ENCODE data around the gene LMOD2. TPM values are rescaled to one million over a fixed set of nuclear protein-coding genes. Genes with fewer than 3 reads are reported as not detected.

LMOD2 gene
- total RNA-seq (2012; rRNA removed) = 0.66 TPM in 1 of 2 replicates, not detected in the other

- Histone ChIP-seq H3K9me3 (replicated peaks; ENCODE audit: low read length) (no peaks in the 10 kb centered on the region), H3K4me1 (ENCODE audit: control insufficient read depth, insufficient read depth, low read length) (no peaks in the 10 kb centered on the region), H3K36me3 (ENCODE audit: insufficient read depth, low read length) (no peaks in the 10 kb centered on the region), H3K4me3 (ENCODE audit: low read length) (no peak within 1 kb of the TSS), H3K27me3 (ENCODE audit: control insufficient read depth, insufficient read depth, low read length) (no peaks in the 10 kb centered on the region), H3K4me2 (ENCODE audit: low read length) (no peak within 1 kb of the TSS), H3K9ac (ENCODE audit: low read depth, low read length) (no peak within 1 kb of the TSS)
These were observed at the start of gene LMOD2 for GRCh38 chr7:123655614-123656013. TSS of gene LMOD2 (plus strand) at chr7:123655866. CDS start at chr7:123655964, 98 bp downstream.

GRCh38 chr7:123607423-123607975 lies 48.2 kb upstream of the LMOD2 start:
- Histone ChIP-seq H3K4me1 (ENCODE audit: control insufficient read depth, insufficient read depth, low read length) (peaks cover 5% of the 10 kb centered on the region), H3K27me3 (ENCODE audit: control insufficient read depth, insufficient read depth, low read length) (no peaks in the 10 kb centered on the region), H3K36me3 (ENCODE audit: insufficient read depth, low read length) (no peaks in the 10 kb centered on the region), H3K9me3 (replicated peaks; ENCODE audit: low read length) (no peaks in the 10 kb centered on the region), H3K4me2 (ENCODE audit: low read length) (no peak overlapping the region), H3K4me3 (ENCODE audit: low read length) (no peak overlapping the region), H3K9ac (ENCODE audit: low read depth, low read length) (no peak overlapping the region)

- Histone ChIP-seq H3K4me2 (ENCODE audit: low read length) (no peak overlapping the region), H3K36me3 (ENCODE audit: insufficient read depth, low read length) (no peaks in the 10 kb centered on the region), H3K9ac (ENCODE audit: low read depth, low read length) (no peak overlapping the region), H3K4me1 (ENCODE audit: control insufficient read depth, insufficient read depth, low read length) (peaks cover 5% of the 10 kb centered on the region), H3K27me3 (ENCODE audit: control insufficient read depth, insufficient read depth, low read length) (no peaks in the 10 kb centered on the region), H3K9me3 (replicated peaks; ENCODE audit: low read length) (no peaks in the 10 kb centered on the region), H3K4me3 (ENCODE audit: low read length) (no peak overlapping the region)
These were observed 46.4 kb upstream of the LMOD2 start for GRCh38 chr7:123608991-123609882.

GRCh38 chr7:123609883-123610239 lies 45.8 kb upstream of the LMOD2 start:
- H3K27me3 ChIP-seq (ENCODE audit: control insufficient read depth, insufficient read depth, low read length) = no peaks in the 10 kb centered on the region
- no peaks in the 10 kb centered on the region for H3K4me1 ChIP-seq (ENCODE audit: control insufficient read depth, insufficient read depth, low read length)

GRCh38 chr7:123612024-123612423 lies 43.6 kb upstream of the LMOD2 start:
- H3K4me1 ChIP-seq (ENCODE audit: control insufficient read depth, insufficient read depth, low read length) = no peaks in the 10 kb centered on the region

More at GRCh38 chr7:123609883-123610239, 45.8 kb upstream of the LMOD2 start:
- Histone ChIP-seq H3K4me2 (ENCODE audit: low read length) (no peak overlapping the region), H3K9me3 (replicated peaks; ENCODE audit: low read length) (no peaks in the 10 kb centered on the region), H3K9ac (ENCODE audit: low read depth, low read length) (no peak overlapping the region), H3K36me3 (ENCODE audit: insufficient read depth, low read length) (no peaks in the 10 kb centered on the region), H3K4me3 (ENCODE audit: low read length) (no peak overlapping the region)

GRCh38 chr7:123615344-123615743 lies 40.3 kb upstream of the LMOD2 start:
- Histone ChIP-seq H3K27me3 (ENCODE audit: control insufficient read depth, insufficient read depth, low read length) (no peaks in the 10 kb centered on the region), H3K4me2 (ENCODE audit: low read length) (no peak overlapping the region), H3K4me1 (ENCODE audit: control insufficient read depth, insufficient read depth, low read length) (no peaks in the 10 kb centered on the region), H3K4me3 (ENCODE audit: low read length) (no peak overlapping the region), H3K9ac (ENCODE audit: low read depth, low read length) (no peak overlapping the region), H3K36me3 (ENCODE audit: insufficient read depth, low read length) (no peaks in the 10 kb centered on the region), H3K9me3 (replicated peaks; ENCODE audit: low read length) (no peaks in the 10 kb centered on the region)

More at GRCh38 chr7:123612024-123612423, 43.6 kb upstream of the LMOD2 start:
- Histone ChIP-seq H3K27me3 (ENCODE audit: control insufficient read depth, insufficient read depth, low read length) (no peaks in the 10 kb centered on the region), H3K4me3 (ENCODE audit: low read length) (no peak overlapping the region), H3K4me2 (ENCODE audit: low read length) (no peak overlapping the region), H3K9me3 (replicated peaks; ENCODE audit: low read length) (no peaks in the 10 kb centered on the region), H3K36me3 (ENCODE audit: insufficient read depth, low read length) (no peaks in the 10 kb centered on the region), H3K9ac (ENCODE audit: low read depth, low read length) (no peak overlapping the region)

GRCh38 chr7:123616223-123616622 lies 39.4 kb upstream of the LMOD2 start:
- H3K4me1 ChIP-seq (ENCODE audit: control insufficient read depth, insufficient read depth, low read length) = no peaks in the 10 kb centered on the region
- no peaks in the 10 kb centered on the region for H3K9me3 ChIP-seq (replicated peaks; ENCODE audit: low read length)
- no peak overlapping the region for H3K4me2 ChIP-seq (ENCODE audit: low read length)
- H3K9ac ChIP-seq (ENCODE audit: low read depth, low read length) = no peak overlapping the region
- H3K4me3 ChIP-seq (ENCODE audit: low read length) = no peak overlapping the region
- no peaks in the 10 kb centered on the region for H3K27me3 ChIP-seq (ENCODE audit: control insufficient read depth, insufficient read depth, low read length)
- no peaks in the 10 kb centered on the region for H3K36me3 ChIP-seq (ENCODE audit: insufficient read depth, low read length)

GRCh38 chr7:123621707-123622106 lies 34.0 kb upstream of the LMOD2 start:
- no peaks in the 10 kb centered on the region for H3K9me3 ChIP-seq (replicated peaks; ENCODE audit: low read length)
- no peak overlapping the region for H3K4me2 ChIP-seq (ENCODE audit: low read length)
- H3K27me3 ChIP-seq (ENCODE audit: control insufficient read depth, insufficient read depth, low read length) = no peaks in the 10 kb centered on the region
- no peaks in the 10 kb centered on the region for H3K4me1 ChIP-seq (ENCODE audit: control insufficient read depth, insufficient read depth, low read length)
- no peaks in the 10 kb centered on the region for H3K36me3 ChIP-seq (ENCODE audit: insufficient read depth, low read length)
- H3K9ac ChIP-seq (ENCODE audit: low read depth, low read length) = no peak overlapping the region
- no peak overlapping the region for H3K4me3 ChIP-seq (ENCODE audit: low read length)

GRCh38 chr7:123622660-123623386 lies 32.8 kb upstream of the LMOD2 start:
- no peaks in the 10 kb centered on the region for H3K9me3 ChIP-seq (replicated peaks; ENCODE audit: low read length)
- no peak overlapping the region for H3K4me2 ChIP-seq (ENCODE audit: low read length)
- no peak overlapping the region for H3K4me3 ChIP-seq (ENCODE audit: low read length)
- no peaks in the 10 kb centered on the region for H3K4me1 ChIP-seq (ENCODE audit: control insufficient read depth, insufficient read depth, low read length)
- no peak overlapping the region for H3K9ac ChIP-seq (ENCODE audit: low read depth, low read length)
- no peaks in the 10 kb centered on the region for H3K36me3 ChIP-seq (ENCODE audit: insufficient read depth, low read length)
- H3K27me3 ChIP-seq (ENCODE audit: control insufficient read depth, insufficient read depth, low read length) = no peaks in the 10 kb centered on the region

- Histone ChIP-seq H3K4me3 (ENCODE audit: low read length) (no peak overlapping the region), H3K9me3 (replicated peaks; ENCODE audit: low read length) (no peaks in the 10 kb centered on the region), H3K27me3 (ENCODE audit: control insufficient read depth, insufficient read depth, low read length) (no peaks in the 10 kb centered on the region), H3K4me1 (ENCODE audit: control insufficient read depth, insufficient read depth, low read length) (no peaks in the 10 kb centered on the region), H3K36me3 (ENCODE audit: insufficient read depth, low read length) (no peaks in the 10 kb centered on the region), H3K4me2 (ENCODE audit: low read length) (no peak overlapping the region), H3K9ac (ENCODE audit: low read depth, low read length) (no peak overlapping the region)
These were observed 31.0 kb upstream of the LMOD2 start for GRCh38 chr7:123624527-123625183.

GRCh38 chr7:123625254-123625653 lies 30.4 kb upstream of the LMOD2 start:
- Histone ChIP-seq H3K9ac (ENCODE audit: low read depth, low read length) (no peak overlapping the region), H3K36me3 (ENCODE audit: insufficient read depth, low read length) (no peaks in the 10 kb centered on the region), H3K27me3 (ENCODE audit: control insufficient read depth, insufficient read depth, low read length) (no peaks in the 10 kb centered on the region), H3K4me3 (ENCODE audit: low read length) (no peak overlapping the region), H3K9me3 (replicated peaks; ENCODE audit: low read length) (no peaks in the 10 kb centered on the region), H3K4me1 (ENCODE audit: control insufficient read depth, insufficient read depth, low read length) (no peaks in the 10 kb centered on the region), H3K4me2 (ENCODE audit: low read length) (no peak overlapping the region)

Data from skeletal muscle satellite cell (primary cell).